Transverse colon (tissue), 4 donors: ENCODE data around the gene TPSAB1. TPM values are rescaled to one million over a fixed set of nuclear protein-coding genes. Genes with fewer than 3 reads are reported as not detected.
"Not testable (repeated sequence)": the region's sequence is repeated elsewhere in the genome, so short reads cannot be mapped to it uniquely, and the experiment has no call there.

ENCODE experiments used
- DNase-seq: peaks from one replicate; pipeline ENCODE4 v3.0.0-alpha.2; 2019
- H3K27ac ChIP-seq, 4 donors: fragments of 200-600 bp; sonication (generic); 2 replicates each; pipeline ENCODE4 v1.5.1; 2016 to 2018; ENCODE audit warnings: inconsistent platforms in 4 of 4
- H3K27me3 ChIP-seq: fragments of 200-600 bp; sonication (generic); 2 replicates; pipeline ENCODE4 v1.5.1; 2017; ENCODE audit warnings: inconsistent platforms
- H3K36me3 ChIP-seq, 4 donors: fragments of 200-600 bp; sonication (generic); 2 replicates each; pipeline ENCODE4 v1.5.1; 2017 to 2019; ENCODE audit warnings: inconsistent platforms in 4 of 4
- H3K4me1 ChIP-seq, 4 donors: fragments of 200-600 bp; sonication (generic); 2 replicates each; pipeline ENCODE4 v1.5.1; 2017 to 2020; ENCODE audit warnings: inconsistent platforms in 4 of 4
- H3K4me3 ChIP-seq, 4 donors: fragments of 200-600 bp; sonication (generic); 1 replicate in 1 of 4; 2 replicates in 3 of 4; pipeline versions ENCODE4 v1.5.1 to v1.6.1; 2017 to 2019; ENCODE audit warnings: inconsistent platforms in 4 of 4
- H3K9me3 ChIP-seq, 2 donors: fragments of 200-600 bp; sonication (generic); 2 replicates each; pipeline ENCODE4 v1.5.1; 2017 to 2019; ENCODE audit warnings: inconsistent platforms in 2 of 2
- CTCF ChIP-seq, 5 experiments: fragments of 200-600 bp in 3 of 5; fragments of 450-650 bp in 2 of 5; sonication (generic) in 3 of 5; IDR thresholded peaks; 1 replicate in 2 of 5; 2 replicates in 3 of 5; pipeline ENCODE4 v1.5.1; 2016 to 2017; ENCODE audit warnings: antibody characterized with exemption in 5 of 5, inconsistent platforms in 3 of 5, mild to moderate bottlenecking in 2 of 5, moderate library complexity in 1 of 5
- EP300 ChIP-seq: sonication (generic); formaldehyde crosslinking; IDR thresholded peaks from one replicate; pipeline ENCODE4 v1.6.1; 2017; ENCODE audit warnings: antibody characterized with exemption, low read depth
- POLR2A ChIP-seq: fragments of 450-650 bp; IDR thresholded peaks from one replicate; pipeline ENCODE4 v1.6.1; 2016; ENCODE audit warnings: antibody characterized with exemption, mild to moderate bottlenecking, moderate library complexity
- POLR2AphosphoS5 ChIP-seq, 3 donors: sonication (generic); formaldehyde crosslinking; IDR thresholded peaks; one replicate each; pipeline ENCODE4 v1.6.1; 2016; ENCODE audit warnings: antibody characterized with exemption in 3 of 3
- WGBS, 2 donors: methylation state at CpG; one replicate each; pipeline ENCODE4 v1.1.5; 2018; ENCODE audit warnings: low coverage in 1 of 2; 5-methylcytosine and 5-hydroxymethylcytosine counted together
- in situ Hi-C, 4 donors: fragments of 200-750 bp; cut with MboI; loops; one replicate each; pipeline versions ENCODE4 v1.15.0 to v1.15.1; 2017; ENCODE audit warnings: low sequenced_read_pairs in 3 of 4, low pct_ligation_motif_present in 1 of 4, low pct_unique_long_range_greater_than_20kb in 1 of 4
- intact Hi-C: fragments of 100-400 bp; cut with DNase I; formaldehyde crosslinking; loops from one replicate; pipeline ENCODE4 v1.15.1; 2023; ENCODE audit warnings: low total_unique reads
- total RNA-seq, 4 donors: library from RNA; depleted of rRNA; stranded (reverse); fragments of >200 nt; gene quantifications; one replicate each; pipeline ENCODE4 v1.1.0, GENCODE V29; 2016

The TPSAB1 gene
- total RNA-seq, 4 donors from 2014 or later = 9.4 to 33.7 (median 23.8) TPM

DNA sequence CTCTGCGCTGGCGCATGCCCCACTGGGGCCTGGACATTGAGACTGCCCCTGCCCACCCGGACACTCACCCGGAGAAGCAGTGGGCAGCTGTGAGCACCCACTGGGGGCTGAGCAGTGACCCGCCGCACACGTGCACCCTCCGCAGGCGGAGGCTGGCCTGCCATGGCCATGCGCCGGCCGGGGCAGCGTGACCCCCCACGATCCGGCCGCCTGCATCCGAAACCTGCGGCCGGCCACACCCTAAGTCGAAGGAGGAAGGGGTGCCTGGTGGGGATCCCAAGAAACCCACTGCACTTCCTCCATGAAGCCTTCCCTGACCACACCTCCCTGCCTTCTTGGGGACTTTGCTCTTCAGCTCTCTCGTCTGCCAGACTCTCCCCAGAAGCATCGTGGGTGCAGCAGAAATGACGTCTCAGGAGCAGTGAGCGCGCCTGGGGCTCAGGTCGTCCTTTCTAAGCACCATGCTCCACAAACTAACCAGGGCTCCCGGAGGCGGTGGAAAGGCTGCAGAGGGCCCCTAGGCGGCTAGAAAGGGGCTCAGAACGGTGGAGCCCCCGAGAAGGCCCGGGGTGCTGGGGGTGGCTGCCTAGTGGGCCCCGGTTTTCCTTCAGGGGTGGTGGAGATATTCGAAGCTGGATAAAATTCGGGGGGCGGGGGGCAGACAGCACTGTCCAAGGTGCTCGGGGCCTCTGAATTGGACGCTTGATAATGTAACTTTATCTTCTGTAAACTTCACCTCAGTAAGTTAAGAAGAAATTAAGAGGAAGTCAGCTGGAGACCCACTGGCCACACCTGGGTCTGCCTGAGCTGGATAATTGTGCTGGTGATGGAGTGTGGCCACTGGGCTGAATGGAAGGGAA is 16.9 kb upstream of the TPSAB1 start:
- no peak overlapping the region for H3K4me3 ChIP-seq
- intact Hi-C loops (no loop called here), in situ Hi-C loops (no loop called here)
- H3K36me3 ChIP-seq = no peaks in the 10 kb centered on the region
- no peak for DNase-seq
- no peak for TF ChIP-seq EP300
- TF ChIP-seq CTCF (IDR thresholded peaks at IDR 0.05) = no peak
- TF ChIP-seq POLR2AphosphoS5 (IDR thresholded peaks at IDR 0.05) = no peak
- no peak for TF ChIP-seq POLR2A
- peaks cover 0 to 8% (median 3%) of the 10 kb centered on the region in 4 donors for H3K4me1 ChIP-seq
- no peaks in the 10 kb centered on the region for H3K9me3 ChIP-seq
- no peaks in the 10 kb centered on the region for H3K27me3 ChIP-seq
- peak overlapping the region in 3 of 4 donors; percentile 43 to 69 (median 45) for H3K27ac ChIP-seq
- 75% methylated on average over 26 of the region's 38 CpGs; no CpG with 5 or more reads in 1 of the 2 donors for WGBS, 2 donors

- Histone ChIP-seq H3K4me1 (peaks cover 0 to 8% (median 3%) of the 10 kb centered on the region in 4 donors), H3K27ac (peak overlapping the region; percentile 44 to 75 (median 57)), H3K36me3 (no peaks in the 10 kb centered on the region), H3K9me3 (no peaks in the 10 kb centered on the region), H3K4me3 (no peak overlapping the region), H3K27me3 (no peaks in the 10 kb centered on the region)
- 30% methylated on average over 6 of the region's 9 CpGs; no CpG with 5 or more reads in 1 of the 2 donors for WGBS, 2 donors
- peak; percentile 39 for DNase-seq
- in situ Hi-C loops = no loop called here
- intact Hi-C loops = no loop called here
- no peak for TF ChIP-seq EP300
- TF ChIP-seq CTCF (IDR thresholded peaks at IDR 0.05) = no peak
- TF ChIP-seq POLR2A = no peak
- TF ChIP-seq POLR2AphosphoS5 (IDR thresholded peaks at IDR 0.05) = peak in 1 of 3 donors; percentile 23
Observed at GRCh38 chr16:1224558-1224957, 15.9 kb upstream of the TPSAB1 start.

GRCh38 chr16:1225051-1225451 is 15.5 kb upstream of the TPSAB1 start, which contains the start of gene TPSG1:
TSS of gene TPSG1 (minus strand) at chr16:1225268. CDS start at chr16:1225252, 16 bp downstream.
- 46% methylated on average over 9 of the region's 10 CpGs; no CpG with 5 or more reads in 1 of the 2 donors for WGBS, 2 donors
- no peaks in the 10 kb centered on the region for H3K36me3 ChIP-seq
- H3K27me3 ChIP-seq = no peaks in the 10 kb centered on the region
- H3K9me3 ChIP-seq = no peaks in the 10 kb centered on the region
- H3K4me1 ChIP-seq = peaks cover 0 to 8% (median 3%) of the 10 kb centered on the region in 4 donors
- in situ Hi-C loops = no loop called here
- intact Hi-C loops = no loop called here
- no peak within 1 kb of the TSS for H3K4me3 ChIP-seq
- H3K27ac ChIP-seq = peak within 1 kb of the TSS; percentile 44 to 75 (median 57)
- DNase-seq = peak; percentile 43
- no peak for TF ChIP-seq POLR2A
- peak in 2 of 3 donors; percentile 31 to 58 for TF ChIP-seq POLR2AphosphoS5 (IDR thresholded peaks at IDR 0.05)

DNA sequence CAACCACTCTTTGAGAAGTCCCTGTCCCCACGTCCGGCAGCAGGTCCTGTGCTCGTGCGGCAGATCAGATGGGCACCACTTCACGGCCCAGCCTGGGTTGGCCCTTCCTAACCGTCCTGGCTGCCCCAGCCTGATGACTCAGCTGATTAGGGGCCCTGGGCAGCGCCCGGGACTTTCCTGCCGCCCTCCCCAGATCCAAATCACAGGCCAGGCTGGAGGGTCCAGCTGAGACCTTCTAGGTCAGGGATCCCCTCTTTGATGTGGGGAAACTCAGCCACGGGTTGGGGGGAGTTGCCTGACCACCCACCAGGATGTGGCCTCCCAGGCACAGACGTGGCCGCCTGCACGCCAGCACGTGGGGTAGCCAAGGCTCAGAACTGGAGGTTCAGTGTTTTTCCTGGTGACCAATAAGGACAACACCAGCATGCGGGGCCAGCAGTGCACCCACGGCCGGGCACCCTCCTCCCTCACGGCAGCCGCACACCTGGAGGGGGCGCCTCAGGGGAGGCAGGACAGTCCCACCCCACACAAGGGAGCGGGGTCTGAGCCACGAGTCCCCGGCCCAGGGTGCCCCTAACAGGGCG is 14.7 kb upstream of the TPSAB1 start:
- H3K4me3 ChIP-seq, H3K9me3 ChIP-seq, H3K27me3 ChIP-seq, H3K4me1 ChIP-seq, intact Hi-C loops, in situ Hi-C loops, H3K36me3 ChIP-seq, DNase-seq: not testable (repeated sequence)
- peak overlapping the region; percentile 27 to 75 (median 57) for H3K27ac ChIP-seq
- WGBS, 2 donors = 50% methylated on average over 19 of the region's 24 CpGs; no CpG with 5 or more reads in 1 of the 2 donors

DNA sequence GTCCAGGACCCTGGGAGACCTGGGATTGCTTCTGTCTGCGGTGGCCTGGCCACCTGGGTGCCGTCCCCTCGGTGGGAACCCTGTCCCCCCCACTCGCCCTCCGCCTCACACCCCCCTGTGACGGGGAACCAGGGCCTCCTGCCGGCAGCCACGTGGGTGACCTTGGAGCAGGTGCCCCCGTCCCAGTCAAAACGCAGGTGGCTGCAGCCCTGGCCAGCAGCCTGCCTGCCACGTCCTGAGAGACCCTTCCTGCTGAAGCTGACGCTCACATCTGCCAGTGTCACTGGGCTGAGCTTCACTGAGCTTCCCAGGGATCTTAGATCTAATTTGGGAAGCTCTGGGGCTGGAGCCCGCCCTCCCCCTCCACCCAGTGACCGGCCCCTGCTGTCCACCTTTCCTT is 13.8 kb upstream of the TPSAB1 start:
- 39% methylated on average over 14 of the region's 14 CpGs; no CpG with 5 or more reads in 1 of the 2 donors for WGBS, 2 donors
- H3K27ac ChIP-seq, H3K4me3 ChIP-seq, H3K27me3 ChIP-seq, intact Hi-C loops, H3K4me1 ChIP-seq, H3K36me3 ChIP-seq, H3K9me3 ChIP-seq, in situ Hi-C loops, DNase-seq: not testable (repeated sequence)

DNA sequence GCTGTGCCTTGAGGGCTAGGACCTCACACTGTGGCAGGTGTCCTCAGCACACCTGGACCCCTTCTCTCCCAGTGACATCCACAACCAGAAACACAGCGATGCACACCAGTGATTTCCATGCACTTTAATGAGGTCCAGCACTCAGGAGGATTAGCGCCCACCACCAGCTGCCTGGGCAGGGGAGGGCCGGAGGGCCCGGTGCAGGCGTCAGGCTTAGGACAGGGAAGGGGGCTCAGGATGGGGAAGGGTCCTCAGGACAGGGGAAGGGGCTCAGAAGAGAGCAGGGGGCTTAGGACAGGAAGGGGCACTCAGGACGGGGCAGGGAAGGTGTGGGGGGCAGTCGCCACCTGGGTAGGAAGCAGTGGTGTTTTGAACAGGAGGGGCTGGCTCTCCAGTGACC is 12.3 kb upstream of the TPSAB1 start:
- H3K27me3 ChIP-seq, H3K4me3 ChIP-seq, H3K4me1 ChIP-seq, in situ Hi-C loops, H3K9me3 ChIP-seq, H3K36me3 ChIP-seq, intact Hi-C loops, DNase-seq, H3K27ac ChIP-seq: not testable (repeated sequence)
- WGBS, 2 donors = 70% methylated on average over 7 of the region's 7 CpGs; no CpG with 5 or more reads in 1 of the 2 donors

DNA sequence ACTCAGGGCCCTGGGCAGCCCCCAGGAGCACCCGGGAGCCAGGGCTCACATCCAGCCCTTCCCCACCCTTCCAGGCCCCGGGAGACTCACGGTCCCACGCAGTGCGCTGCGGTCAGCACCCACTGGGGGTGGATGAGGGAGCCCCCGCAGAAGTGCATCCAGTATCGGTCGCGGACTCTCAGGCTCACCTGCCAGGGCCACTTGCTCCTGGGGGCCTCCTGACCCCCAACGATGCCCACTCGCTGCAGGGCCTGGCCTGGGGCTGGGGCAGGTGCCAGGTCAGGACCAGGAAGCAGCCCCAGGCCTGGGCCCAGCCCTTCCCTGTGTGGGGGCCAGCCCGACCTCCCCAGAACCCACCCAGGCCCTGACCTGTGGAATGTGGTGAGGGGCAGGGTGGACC is 11.0 kb upstream of the TPSAB1 start:
- intact Hi-C loops, H3K36me3 ChIP-seq, H3K9me3 ChIP-seq, in situ Hi-C loops, DNase-seq, H3K4me1 ChIP-seq, H3K27me3 ChIP-seq, H3K4me3 ChIP-seq, H3K27ac ChIP-seq: not testable (repeated sequence)
- no CpG with 5 or more reads among the region's 13 CpGs for WGBS, 2 donors

- intact Hi-C loops, H3K27ac ChIP-seq, H3K36me3 ChIP-seq, H3K4me1 ChIP-seq, H3K9me3 ChIP-seq, DNase-seq, H3K27me3 ChIP-seq, H3K4me3 ChIP-seq, in situ Hi-C loops: not testable (repeated sequence)
- no CpG with 5 or more reads among the region's 11 CpGs for WGBS, 2 donors
Observed at GRCh38 chr16:1230084-1230470, 10.4 kb upstream of the TPSAB1 start, which contains the start of gene TPSB2. TSS of gene TPSB2 (minus strand) at chr16:1230184. CDS start at chr16:1229951, 233 bp downstream.
